ENCODE measurements around the gene WWC2.

DNA sequence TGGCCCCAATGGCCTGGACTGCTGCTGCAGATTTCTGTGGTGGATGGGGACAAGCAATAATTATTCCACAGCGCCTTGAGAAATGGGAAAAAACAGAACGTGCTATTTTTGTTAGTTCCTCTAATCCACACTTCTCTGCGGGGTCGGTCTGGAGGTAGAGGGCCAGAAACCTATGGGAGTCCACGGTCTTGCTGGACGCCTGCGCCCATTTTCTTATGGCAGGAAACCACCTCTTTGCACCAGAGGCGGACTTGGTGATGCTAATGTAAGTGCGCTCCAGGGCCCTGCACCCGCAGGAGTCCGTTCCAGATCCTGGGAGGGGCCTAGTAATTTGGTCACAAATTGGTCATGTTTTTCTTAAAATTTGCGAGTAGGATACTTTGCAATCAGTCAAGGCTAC, 249.1 kb downstream of the WWC2 start:
- TF ChIP-seq, protein P1, sequence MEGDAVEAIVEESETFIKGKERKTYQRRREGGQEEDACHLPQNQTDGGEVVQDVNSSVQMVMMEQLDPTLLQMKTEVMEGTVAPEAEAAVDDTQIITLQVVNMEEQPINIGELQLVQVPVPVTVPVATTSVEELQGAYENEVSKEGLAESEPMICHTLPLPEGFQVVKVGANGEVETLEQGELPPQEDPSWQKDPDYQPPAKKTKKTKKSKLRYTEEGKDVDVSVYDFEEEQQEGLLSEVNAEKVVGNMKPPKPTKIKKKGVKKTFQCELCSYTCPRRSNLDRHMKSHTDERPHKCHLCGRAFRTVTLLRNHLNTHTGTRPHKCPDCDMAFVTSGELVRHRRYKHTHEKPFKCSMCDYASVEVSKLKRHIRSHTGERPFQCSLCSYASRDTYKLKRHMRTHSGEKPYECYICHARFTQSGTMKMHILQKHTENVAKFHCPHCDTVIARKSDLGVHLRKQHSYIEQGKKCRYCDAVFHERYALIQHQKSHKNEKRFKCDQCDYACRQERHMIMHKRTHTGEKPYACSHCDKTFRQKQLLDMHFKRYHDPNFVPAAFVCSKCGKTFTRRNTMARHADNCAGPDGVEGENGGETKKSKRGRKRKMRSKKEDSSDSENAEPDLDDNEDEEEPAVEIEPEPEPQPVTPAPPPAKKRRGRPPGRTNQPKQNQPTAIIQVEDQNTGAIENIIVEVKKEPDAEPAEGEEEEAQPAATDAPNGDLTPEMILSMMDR (conservative IDR thresholded peaks at IDR 0.05 in 1 of 2, IDR thresholded peaks at IDR 0.05 in 1 of 2; ENCODE audit: extremely low read depth in 1 of 2, insufficient read depth in 1 of 2, low read depth in 1 of 2, low read length in 2 of 2), result no peak
- no peak for TF ChIP-seq EZH2 (IDR thresholded peaks at IDR 0.05; ENCODE audit: borderline replicate concordance, low read length)

Data from mammary epithelial cell (primary cell).